Neural progenitor cell (in vitro differentiated cells): ENCODE results near the gene NCBP3. TPM values are rescaled to one million over a fixed set of nuclear protein-coding genes. Genes with fewer than 3 reads are reported as not detected.
A peak's percentile ranks its signal among the peaks of the same experiment; 100 is the strongest.

ENCODE experiments used
- DNase-seq: peaks from one replicate; pipeline ENCODE4 v3.0.0-alpha.2; 2016; ENCODE audit warnings: low spot score
- H2AFZ ChIP-seq: fragments of 200-600 bp; sonication (generic); replicated peaks from 2 replicates; pipeline ENCODE4 v1.6.1; 2016; ENCODE audit warnings: antibody characterized with exemption
- H3F3A ChIP-seq: fragments of 200-600 bp; sonication (generic); 2 replicates; pipeline ENCODE4 v1.6.1; 2016; ENCODE audit warnings: antibody characterized with exemption, low read depth
- H3K27ac ChIP-seq: fragments of 200-600 bp; sonication (generic); 2 replicates; pipeline ENCODE4 v1.5.1; 2016; ENCODE audit warnings: mild to moderate bottlenecking
- H3K27me3 ChIP-seq: fragments of 200-600 bp; sonication (generic); 2 replicates; pipeline ENCODE4 v1.6.1; 2016; ENCODE audit warnings: mild to moderate bottlenecking, moderate library complexity
- H3K36me3 ChIP-seq: fragments of 200-600 bp; sonication (generic); 2 replicates; pipeline ENCODE4 v1.5.1; 2016
- H3K4me1 ChIP-seq: fragments of 200-600 bp; sonication (generic); 2 replicates; pipeline ENCODE4 v1.6.1; 2016; ENCODE audit warnings: mixed run types
- H3K4me2 ChIP-seq: fragments of 200-600 bp; sonication (generic); 2 replicates; pipeline ENCODE4 v1.6.1; 2016
- H3K4me3 ChIP-seq: fragments of 200-600 bp; sonication (generic); 2 replicates; pipeline ENCODE4 v1.5.1; 2016
- H3K79me2 ChIP-seq: fragments of 200-600 bp; sonication (generic); 2 replicates; pipeline ENCODE4 v1.6.1; 2016; ENCODE audit warnings: low read depth
- H3K9ac ChIP-seq: fragments of 200-600 bp; sonication (generic); 2 replicates; pipeline ENCODE4 v1.6.1; 2016
- H3K9me3 ChIP-seq: fragments of 200-600 bp; sonication (generic); 2 replicates; pipeline ENCODE4 v1.5.1; 2016; ENCODE audit warnings: low read depth
- H4K20me1 ChIP-seq: fragments of 200-600 bp; sonication (generic); 2 replicates; pipeline ENCODE4 v1.6.1; 2016; ENCODE audit warnings: low read depth
- H3K27ac Mint-ChIP-seq: 3 replicates; pipeline ENCODE4 v1.8.0; 2021; ENCODE audit warnings: mixed read lengths
- H3K27me3 Mint-ChIP-seq: 2 replicates; pipeline ENCODE4 v1.8.0; 2022; ENCODE audit warnings: low read depth, mild to moderate bottlenecking, inconsistent platforms, moderate library complexity, mixed read lengths; ENCODE audit not compliant: insufficient read depth
- H3K36me3 Mint-ChIP-seq: 3 replicates; pipeline ENCODE4 v1.8.0; 2021; ENCODE audit warnings: mixed read lengths
- H3K4me1 Mint-ChIP-seq: 3 replicates; pipeline ENCODE4 v1.8.0; 2021; ENCODE audit warnings: mixed read lengths
- H3K4me3 Mint-ChIP-seq: 3 replicates; pipeline ENCODE4 v1.8.0; 2021; ENCODE audit warnings: mild to moderate bottlenecking, moderate library complexity, mixed read lengths
- H3K9me3 Mint-ChIP-seq: 3 replicates; pipeline ENCODE4 v1.8.0; 2020; ENCODE audit warnings: mixed read lengths
- EZH2 ChIP-seq: fragments of 200-600 bp; sonication (generic); IDR thresholded peaks from 2 replicates; pipeline ENCODE4 v1.6.1; 2017; ENCODE audit warnings: antibody characterized with exemption, mild to moderate bottlenecking, moderate library complexity
- EZH2phosphoT487 ChIP-seq: fragments of 200-600 bp; sonication (generic); IDR thresholded peaks from 2 replicates; pipeline ENCODE4 v1.6.1; 2017; ENCODE audit warnings: antibody characterized with exemption
- total RNA-seq: library from RNA; depleted of rRNA; stranded (reverse); fragments of >200 nt; gene quantifications from 2 replicates; pipeline ENCODE4 v1.2.3, GENCODE V29; 2015; ENCODE audit warnings: low replicate concordance
- TF ChIP-seq, protein P1 (sequence below): fragments of 200-600 bp; sonication (generic); IDR thresholded peaks from 2 replicates; pipeline ENCODE4 v1.5.1; 2017; ENCODE audit warnings: antibody characterized with exemption, mild to moderate bottlenecking

NCBP3 gene
- total RNA-seq, 1 donor from 2014 or later, result 55.7 TPM

DNA sequence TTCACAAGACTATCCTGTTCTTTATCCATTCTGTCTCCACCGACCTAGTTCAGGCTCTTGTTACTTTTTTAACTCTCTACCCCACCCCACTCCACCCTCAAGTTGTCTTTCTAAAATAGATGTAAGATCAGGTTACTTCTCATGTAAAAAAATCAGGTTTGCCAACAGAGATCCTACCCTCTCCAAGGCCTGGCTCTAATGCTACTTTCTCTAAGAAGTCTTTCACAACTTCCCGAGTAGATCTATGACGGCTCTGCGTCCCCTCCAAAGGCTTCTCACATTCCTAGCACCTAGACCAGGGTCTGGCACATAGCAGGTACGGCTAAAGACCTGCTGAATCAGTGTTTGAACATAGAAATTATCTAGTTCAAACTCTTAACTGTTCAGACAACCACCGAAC, 30.9 kb downstream of the NCBP3 start:
- Histone ChIP-seq H3K9me3 (no peaks in the 10 kb centered on the region), H3K27me3 (no peaks in the 10 kb centered on the region), H3K9ac (no peak overlapping the region), H3K4me3 (no peak overlapping the region), H4K20me1 (no peaks in the 10 kb centered on the region), H3K79me2 (no peaks in the 10 kb centered on the region), H3K4me1 (no peaks in the 10 kb centered on the region), H3K27ac (no peak overlapping the region), H3F3A (no peaks in the 10 kb centered on the region), H2AFZ (no peak overlapping the region), H3K4me2 (no peak overlapping the region), H3K36me3 (peaks cover 17% of the 10 kb centered on the region)
- peak overlapping the region; percentile 8 for H3K27ac Mint-ChIP-seq
- peaks cover 18% of the 10 kb centered on the region for H3K36me3 Mint-ChIP-seq
- H3K4me3 Mint-ChIP-seq, result no peak overlapping the region
- no peaks in the 10 kb centered on the region for H3K4me1 Mint-ChIP-seq
- no peak for DNase-seq
- no peaks in the 10 kb centered on the region for H3K9me3 Mint-ChIP-seq
- H3K27me3 Mint-ChIP-seq, result no peaks in the 10 kb centered on the region
- TF ChIP-seq EZH2phosphoT487, result no peak
- TF ChIP-seq, protein P1, sequence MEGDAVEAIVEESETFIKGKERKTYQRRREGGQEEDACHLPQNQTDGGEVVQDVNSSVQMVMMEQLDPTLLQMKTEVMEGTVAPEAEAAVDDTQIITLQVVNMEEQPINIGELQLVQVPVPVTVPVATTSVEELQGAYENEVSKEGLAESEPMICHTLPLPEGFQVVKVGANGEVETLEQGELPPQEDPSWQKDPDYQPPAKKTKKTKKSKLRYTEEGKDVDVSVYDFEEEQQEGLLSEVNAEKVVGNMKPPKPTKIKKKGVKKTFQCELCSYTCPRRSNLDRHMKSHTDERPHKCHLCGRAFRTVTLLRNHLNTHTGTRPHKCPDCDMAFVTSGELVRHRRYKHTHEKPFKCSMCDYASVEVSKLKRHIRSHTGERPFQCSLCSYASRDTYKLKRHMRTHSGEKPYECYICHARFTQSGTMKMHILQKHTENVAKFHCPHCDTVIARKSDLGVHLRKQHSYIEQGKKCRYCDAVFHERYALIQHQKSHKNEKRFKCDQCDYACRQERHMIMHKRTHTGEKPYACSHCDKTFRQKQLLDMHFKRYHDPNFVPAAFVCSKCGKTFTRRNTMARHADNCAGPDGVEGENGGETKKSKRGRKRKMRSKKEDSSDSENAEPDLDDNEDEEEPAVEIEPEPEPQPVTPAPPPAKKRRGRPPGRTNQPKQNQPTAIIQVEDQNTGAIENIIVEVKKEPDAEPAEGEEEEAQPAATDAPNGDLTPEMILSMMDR, result no peak
- TF ChIP-seq EZH2, result no peak

DNA sequence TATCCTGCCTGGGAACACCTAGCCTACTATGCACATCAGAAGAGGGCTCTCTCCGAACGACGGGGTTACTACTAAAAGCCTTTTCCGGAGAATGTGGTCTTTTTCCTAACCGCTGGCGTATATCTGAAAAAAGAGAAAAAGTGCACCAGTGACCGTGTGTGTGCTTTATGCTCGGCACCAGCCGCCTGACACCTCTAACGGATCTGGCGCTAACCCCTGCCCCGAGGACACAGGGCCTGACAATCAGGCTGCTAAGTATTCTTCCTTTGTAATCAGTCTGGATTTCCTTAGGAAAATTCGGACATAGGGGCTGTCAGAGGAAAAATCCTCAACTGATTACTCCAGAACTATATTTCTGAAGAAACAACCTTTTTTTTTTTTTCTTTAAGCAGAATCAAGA, 31.7 kb downstream of the NCBP3 start:
- no peaks in the 10 kb centered on the region for H3K79me2 ChIP-seq
- H3K4me1 ChIP-seq, result no peaks in the 10 kb centered on the region
- no peak overlapping the region for H3K4me3 ChIP-seq
- Mint-ChIP-seq H3K27ac (no peak overlapping the region), H3K4me3 (no peak overlapping the region), H3K9me3 (no peaks in the 10 kb centered on the region), H3K4me1 (no peaks in the 10 kb centered on the region), H3K36me3 (peaks cover 18% of the 10 kb centered on the region), H3K27me3 (no peaks in the 10 kb centered on the region)
- H3K27me3 ChIP-seq, result no peaks in the 10 kb centered on the region
- no peaks in the 10 kb centered on the region for H3F3A ChIP-seq
- DNase-seq, result no peak
- H2AFZ ChIP-seq, result no peak overlapping the region
- no peak overlapping the region for H3K4me2 ChIP-seq
- H3K9me3 ChIP-seq, result no peaks in the 10 kb centered on the region
- TF ChIP-seq EZH2phosphoT487 (no peak), EZH2 (no peak)
- TF ChIP-seq, protein P1, result no peak
- H4K20me1 ChIP-seq, result no peaks in the 10 kb centered on the region
- H3K9ac ChIP-seq, result no peak overlapping the region
- peaks cover 15% of the 10 kb centered on the region for H3K36me3 ChIP-seq
- H3K27ac ChIP-seq, result no peak overlapping the region

DNA sequence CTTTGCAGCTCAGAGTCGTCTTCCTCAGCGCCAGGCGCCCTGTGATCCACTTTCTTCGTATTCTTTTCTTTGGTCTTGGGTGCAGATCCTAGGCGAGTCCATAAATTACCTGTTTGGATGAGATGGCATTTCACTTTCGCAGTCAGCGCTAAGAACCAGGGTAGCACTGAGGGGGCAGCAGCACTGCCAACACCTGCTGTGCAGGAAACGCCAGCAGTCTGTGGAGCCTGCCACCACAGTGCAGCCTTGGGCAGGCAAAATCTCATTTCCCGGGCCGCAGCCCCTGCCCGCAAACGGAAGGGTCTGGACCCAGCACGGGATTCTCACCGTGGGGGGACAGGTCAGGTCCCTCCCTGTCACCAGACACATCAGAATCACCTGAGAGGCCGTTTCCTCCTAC, 32.9 kb downstream of the NCBP3 start:
- Histone ChIP-seq H3K4me2 (no peak overlapping the region), H3K79me2 (no peaks in the 10 kb centered on the region), H3K27me3 (no peaks in the 10 kb centered on the region), H2AFZ (no peak overlapping the region), H3K36me3 (peaks cover 7% of the 10 kb centered on the region), H3K9me3 (no peaks in the 10 kb centered on the region), H3K9ac (no peak overlapping the region), H3K4me3 (no peak overlapping the region), H3K27ac (no peak overlapping the region), H3F3A (no peaks in the 10 kb centered on the region), H3K4me1 (no peaks in the 10 kb centered on the region), H4K20me1 (no peaks in the 10 kb centered on the region)
- DNase-seq, result no peak
- no peak for TF ChIP-seq EZH2phosphoT487
- TF ChIP-seq, protein P1, result no peak
- no peak for TF ChIP-seq EZH2
- Mint-ChIP-seq H3K9me3 (no peaks in the 10 kb centered on the region), H3K4me3 (no peak overlapping the region), H3K27me3 (no peaks in the 10 kb centered on the region), H3K27ac (no peak overlapping the region), H3K36me3 (peaks cover 17% of the 10 kb centered on the region), H3K4me1 (no peaks in the 10 kb centered on the region)

DNA sequence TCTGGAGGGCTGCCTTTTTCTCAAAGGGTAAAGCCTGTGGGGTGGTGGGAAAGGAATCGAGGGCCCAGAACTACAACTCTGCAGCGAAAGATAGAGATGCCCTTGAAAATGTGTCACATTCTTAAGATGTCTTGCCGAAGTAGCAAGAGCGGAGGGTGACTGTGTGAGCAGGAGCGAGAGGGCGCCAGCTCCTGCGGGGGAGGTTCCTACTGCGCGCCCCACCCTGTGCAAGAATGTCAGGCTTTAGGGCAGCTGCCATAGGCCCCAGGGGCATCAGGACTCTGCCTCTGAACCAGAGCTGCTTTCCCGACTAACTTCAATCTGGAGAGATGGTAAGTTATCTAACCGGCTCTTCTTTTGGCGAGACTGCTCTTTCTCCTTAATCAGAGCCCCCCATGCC, 33.3 kb downstream of the NCBP3 start:
- Histone ChIP-seq H2AFZ (no peak overlapping the region), H3F3A (no peaks in the 10 kb centered on the region), H4K20me1 (no peaks in the 10 kb centered on the region), H3K4me2 (no peak overlapping the region), H3K4me3 (no peak overlapping the region), H3K27me3 (no peaks in the 10 kb centered on the region), H3K9me3 (no peaks in the 10 kb centered on the region), H3K4me1 (no peaks in the 10 kb centered on the region), H3K27ac (no peak overlapping the region), H3K9ac (no peak overlapping the region), H3K36me3 (peaks cover 3% of the 10 kb centered on the region), H3K79me2 (no peaks in the 10 kb centered on the region)
- Mint-ChIP-seq H3K27me3 (no peaks in the 10 kb centered on the region), H3K27ac (no peak overlapping the region), H3K36me3 (peaks cover 20% of the 10 kb centered on the region), H3K9me3 (no peaks in the 10 kb centered on the region), H3K4me3 (no peak overlapping the region), H3K4me1 (no peaks in the 10 kb centered on the region)
- TF ChIP-seq, protein P1, result no peak
- TF ChIP-seq EZH2 (no peak), EZH2phosphoT487 (no peak)
- no peak for DNase-seq
